Measurements from ENCODE around the gene MAF. TPM values are rescaled to one million over a fixed set of nuclear protein-coding genes. Genes with fewer than 3 reads are reported as not detected.

MAF gene
- total and polyA plus RNA-seq, 7 experiments from 2014 or later, result 0.06 to 54.6 (median 6.4) TPM

GRCh38 chr16:79609861-79610260 lies 9.3 kb upstream of the MAF start:
- CTCF ChIA-PET, result interaction anchor here (0.6 kb wide), 2 partner anchors 12 to 864 kb away, joined by 3 to 4 read pairs; no protein-coding TSS in a partner anchor
- Histone ChIP-seq H3K27ac (ENCODE audit: low read depth, low read length) (no peak overlapping the region), H3K27me3 (ENCODE audit: control insufficient read depth in 2 of 2, insufficient read depth in 2 of 2, low read length in 2 of 2) (no peaks in the 10 kb centered on the region), H3K4me1 (ENCODE audit: control insufficient read depth in 2 of 2, insufficient read depth in 2 of 2, low read length in 2 of 2) (no peaks in the 10 kb centered on the region), H3K36me3 (ENCODE audit: control insufficient read depth in 2 of 3, insufficient read depth in 3 of 3, low read length in 3 of 3) (no peaks in the 10 kb centered on the region), H3K4me3 (ENCODE audit: low read length) (no peak overlapping the region), H3K9me3 (ENCODE audit: control insufficient read depth in 2 of 3, low read length in 3 of 3) (no peaks in the 10 kb centered on the region)
- intact Hi-C loops (cut with micrococcal nuclease), result loop anchor here (10.0 kb wide), 3 partner anchors 705 to 1395 kb away; partner anchors contain the start of genes CDYL2 (in 2 of the 2), CENPN (in 1 of the 2) and CMC2 (in 1 of the 2)
- no peak overlapping the region for H3K4me3 Mint-ChIP-seq
- peak overlapping the region in 2 of 9 donors; percentile 15 to 37 for H3K27ac Mint-ChIP-seq
- H3K27me3 Mint-ChIP-seq, result peaks cover 15 to 41% (median 24%) of the 10 kb centered on the region in 5 donors
- no peak for ATAC-seq
- POLR2A ChIA-PET, result no interaction called here
- peaks cover 0 to 4% (median 0%) of the 10 kb centered on the region in 5 donors for H3K36me3 Mint-ChIP-seq
- peaks cover 0 to 43% (median 0%) of the 10 kb centered on the region in 7 donors for H3K4me1 Mint-ChIP-seq
- no peaks in the 10 kb centered on the region for H3K9me3 Mint-ChIP-seq
- DNase-seq, result no peak

GRCh38 chr16:79608976-79609375 lies 8.4 kb upstream of the MAF start:
- peaks cover 10 to 46% (median 25%) of the 10 kb centered on the region in 5 donors for H3K27me3 Mint-ChIP-seq
- H3K27ac ChIP-seq (ENCODE audit: low read depth, low read length), result no peak overlapping the region
- no peaks in the 10 kb centered on the region for H3K27me3 ChIP-seq (ENCODE audit: control insufficient read depth in 2 of 2, insufficient read depth in 2 of 2, low read length in 2 of 2)
- peaks cover 0 to 4% (median 0%) of the 10 kb centered on the region in 5 donors for H3K36me3 Mint-ChIP-seq
- no peaks in the 10 kb centered on the region for H3K9me3 ChIP-seq (ENCODE audit: control insufficient read depth in 2 of 3, low read length in 3 of 3)
- intact Hi-C loops (cut with micrococcal nuclease), result loop anchor here (10.0 kb wide), 3 partner anchors 704 to 1396 kb away; partner anchors contain the start of genes CDYL2 (in 2 of the 2), CENPN (in 1 of the 2) and CMC2 (in 1 of the 2)
- H3K9me3 Mint-ChIP-seq, result no peaks in the 10 kb centered on the region
- DNase-seq (no peak), ATAC-seq (no peak)
- H3K27ac Mint-ChIP-seq, result no peak overlapping the region
- ChIA-PET CTCF (no interaction called here), POLR2A (no interaction called here)
- peaks cover 0 to 40% (median 1%) of the 10 kb centered on the region in 7 donors for H3K4me1 Mint-ChIP-seq
- no peaks in the 10 kb centered on the region for H3K4me1 ChIP-seq (ENCODE audit: control insufficient read depth in 2 of 2, insufficient read depth in 2 of 2, low read length in 2 of 2)
- H3K4me3 ChIP-seq (ENCODE audit: low read length), result no peak overlapping the region
- H3K36me3 ChIP-seq (ENCODE audit: control insufficient read depth in 2 of 3, insufficient read depth in 3 of 3, low read length in 3 of 3), result no peaks in the 10 kb centered on the region
- no peak overlapping the region for H3K4me3 Mint-ChIP-seq

DNA sequence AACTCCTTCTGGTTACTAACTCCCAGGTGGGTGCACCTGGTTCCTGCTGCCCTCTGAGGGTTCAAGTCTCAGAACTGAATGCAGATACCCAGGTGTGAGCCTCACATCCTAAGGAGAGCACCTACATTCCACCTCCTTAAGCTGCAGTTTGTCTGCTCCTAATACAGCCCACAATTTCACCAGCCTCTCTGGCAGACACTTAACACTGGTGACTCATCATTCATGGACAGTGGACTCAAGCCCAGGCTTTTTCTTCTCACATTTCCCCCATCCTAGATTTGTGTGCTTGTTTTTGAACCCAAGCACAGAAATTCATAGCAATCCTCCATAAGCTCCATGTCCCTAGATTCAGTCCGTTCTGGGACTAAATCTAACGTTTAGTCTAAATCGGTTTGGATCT lies 7.0 kb upstream of the MAF start:
- CTCF ChIA-PET, result interaction anchor here (0.8 kb wide), 1 partner anchor 1049 kb away, joined by 3 read pairs; no protein-coding TSS in a partner anchor
- H3K4me3 Mint-ChIP-seq, result no peak overlapping the region
- POLR2A ChIA-PET, result interaction anchor here (0.5 kb wide), 1 partner anchor 30 kb away, joined by 3 read pairs; no protein-coding TSS in a partner anchor
- Histone ChIP-seq H3K36me3 (ENCODE audit: control insufficient read depth in 2 of 3, insufficient read depth in 3 of 3, low read length in 3 of 3) (no peaks in the 10 kb centered on the region), H3K27me3 (ENCODE audit: control insufficient read depth in 2 of 2, insufficient read depth in 2 of 2, low read length in 2 of 2) (no peaks in the 10 kb centered on the region), H3K27ac (ENCODE audit: low read depth, low read length) (no peak overlapping the region), H3K9me3 (ENCODE audit: control insufficient read depth in 2 of 3, low read length in 3 of 3) (no peaks in the 10 kb centered on the region), H3K4me1 (ENCODE audit: control insufficient read depth in 2 of 2, insufficient read depth in 2 of 2, low read length in 2 of 2) (no peaks in the 10 kb centered on the region), H3K4me3 (ENCODE audit: low read length) (no peak overlapping the region)
- no peak for DNase-seq
- intact Hi-C loops (cut with micrococcal nuclease), result loop anchor here (10.0 kb wide), 3 partner anchors 703 to 1397 kb away; partner anchors contain the start of genes CDYL2 (in 2 of the 2), CENPN (in 1 of the 2) and CMC2 (in 1 of the 2)
- peaks cover 0 to 42% (median 1%) of the 10 kb centered on the region in 7 donors for H3K4me1 Mint-ChIP-seq
- H3K36me3 Mint-ChIP-seq, result peaks cover 0 to 4% (median 0%) of the 10 kb centered on the region in 5 donors
- peaks cover 9 to 49% (median 26%) of the 10 kb centered on the region in 5 donors for H3K27me3 Mint-ChIP-seq
- no peak for ATAC-seq
- H3K9me3 Mint-ChIP-seq, result no peaks in the 10 kb centered on the region
- H3K27ac Mint-ChIP-seq, result no peak overlapping the region

DNA sequence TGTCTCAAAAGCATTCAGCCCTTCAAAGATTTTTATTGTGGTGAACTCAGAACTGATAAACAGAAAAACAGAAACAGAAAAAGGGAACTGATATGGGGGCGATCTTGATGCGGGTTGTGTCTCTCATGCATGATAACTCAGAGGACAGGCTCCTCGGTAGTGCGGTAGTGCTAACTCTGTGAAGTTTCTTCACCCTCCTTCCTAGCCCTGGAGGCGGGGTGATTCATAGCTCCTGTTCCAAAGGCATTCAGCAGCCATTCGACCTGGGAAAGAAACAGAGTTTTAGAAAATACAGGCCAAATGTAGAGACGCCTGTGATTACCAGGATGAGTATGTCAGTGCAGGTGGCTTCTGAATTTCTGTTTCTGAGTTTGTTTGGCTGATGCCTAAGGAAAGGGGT lies 5.5 kb upstream of the MAF start:
- Mint-ChIP-seq H3K4me1 (peaks cover 6 to 51% (median 12%) of the 10 kb centered on the region in 7 donors), H3K27ac (peak overlapping the region in 2 of 9 donors; percentile 41 to 72), H3K4me3 (peak overlapping the region in 2 of 10 donors; percentile 49 to 58), H3K27me3 (peaks cover 9 to 49% (median 27%) of the 10 kb centered on the region in 5 donors), H3K36me3 (peaks cover 0 to 4% (median 0%) of the 10 kb centered on the region in 5 donors), H3K9me3 (no peaks in the 10 kb centered on the region)
- Histone ChIP-seq H3K4me3 (ENCODE audit: low read length) (no peak overlapping the region), H3K4me1 (ENCODE audit: control insufficient read depth in 2 of 2, insufficient read depth in 2 of 2, low read length in 2 of 2) (peaks cover 4 to 7% of the 10 kb centered on the region in 2 donors), H3K27ac (ENCODE audit: low read depth, low read length) (no peak overlapping the region), H3K9me3 (ENCODE audit: control insufficient read depth in 2 of 3, low read length in 3 of 3) (no peaks in the 10 kb centered on the region), H3K36me3 (ENCODE audit: control insufficient read depth in 2 of 3, insufficient read depth in 3 of 3, low read length in 3 of 3) (no peaks in the 10 kb centered on the region), H3K27me3 (ENCODE audit: control insufficient read depth in 2 of 2, insufficient read depth in 2 of 2, low read length in 2 of 2) (no peaks in the 10 kb centered on the region)
- intact Hi-C loops (cut with micrococcal nuclease), result loop anchor here (10.0 kb wide), 3 partner anchors 701 to 1399 kb away; partner anchors contain the start of genes CDYL2 (in 2 of the 2), CENPN (in 1 of the 2) and CMC2 (in 1 of the 2)
- POLR2A ChIA-PET, result no interaction called here
- CTCF ChIA-PET, result interaction anchor here (0.9 kb wide), 1 partner anchor 15 kb away, joined by 4 read pairs; no protein-coding TSS in a partner anchor
- DNase-seq (peak in 1 of 9 donors; percentile 58), ATAC-seq (peak; percentile 43)

- ChIA-PET POLR2A (no interaction called here), CTCF (no interaction called here)
- Histone ChIP-seq H3K27me3 (ENCODE audit: control insufficient read depth in 2 of 2, insufficient read depth in 2 of 2, low read length in 2 of 2) (no peaks in the 10 kb centered on the region), H3K36me3 (ENCODE audit: control insufficient read depth in 2 of 3, insufficient read depth in 3 of 3, low read length in 3 of 3) (no peaks in the 10 kb centered on the region), H3K4me3 (ENCODE audit: low read length) (no peak overlapping the region), H3K9me3 (ENCODE audit: control insufficient read depth in 2 of 3, low read length in 3 of 3) (no peaks in the 10 kb centered on the region), H3K4me1 (ENCODE audit: control insufficient read depth in 2 of 2, insufficient read depth in 2 of 2, low read length in 2 of 2) (peaks cover 4 to 7% of the 10 kb centered on the region in 2 donors), H3K27ac (ENCODE audit: low read depth, low read length) (no peak overlapping the region)
- H3K4me3 Mint-ChIP-seq, result peak overlapping the region in 3 of 10 donors; percentile 64 to 93 (median 91)
- no peak for ATAC-seq
- peaks cover 6 to 51% (median 23%) of the 10 kb centered on the region in 7 donors for H3K4me1 Mint-ChIP-seq
- DNase-seq, result no peak
- H3K27ac Mint-ChIP-seq, result peak overlapping the region in 1 of 9 donors; percentile 98
- peaks cover 10 to 28% (median 21%) of the 10 kb centered on the region in 5 donors for H3K27me3 Mint-ChIP-seq
- intact Hi-C loops (cut with micrococcal nuclease), result loop anchor here (2.0 to 10.0 kb wide), 13 partner anchors 16 to 1402 kb away; partner anchors contain the start of genes CDYL2 (in 2 of the 2), CENPN (in 1 of the 2), CMC2 (in 1 of the 2) and DYNLRB2 (in 1 of the 2)
- H3K9me3 Mint-ChIP-seq, result peaks cover 0 to 3% (median 0%) of the 10 kb centered on the region in 11 donors
- peaks cover 0 to 14% (median 0%) of the 10 kb centered on the region in 5 donors for H3K36me3 Mint-ChIP-seq
These were observed 2.5 kb upstream of the MAF start for GRCh38 chr16:79603055-79603454.

- H3K27ac ChIP-seq (ENCODE audit: low read depth, low read length), result no peak overlapping the region
- Mint-ChIP-seq H3K36me3 (peaks cover 0 to 16% (median 0%) of the 10 kb centered on the region in 5 donors), H3K27me3 (peaks cover 14 to 25% (median 20%) of the 10 kb centered on the region in 5 donors), H3K27ac (peak overlapping the region in 5 of 9 donors; percentile 26 to 98 (median 80)), H3K4me3 (peak overlapping the region in 8 of 10 donors; percentile 64 to 98 (median 94)), H3K9me3 (peaks cover 0 to 3% (median 0%) of the 10 kb centered on the region in 11 donors), H3K4me1 (peaks cover 6 to 49% (median 27%) of the 10 kb centered on the region in 7 donors)
- H3K36me3 ChIP-seq (ENCODE audit: control insufficient read depth in 2 of 3, insufficient read depth in 3 of 3, low read length in 3 of 3), result no peaks in the 10 kb centered on the region
- no peaks in the 10 kb centered on the region for H3K9me3 ChIP-seq (ENCODE audit: control insufficient read depth in 2 of 3, low read length in 3 of 3)
- intact Hi-C loops (cut with micrococcal nuclease), result loop anchor here (1.0 to 10.0 kb wide), 19 partner anchors 16 to 1480 kb away; partner anchors contain the start of genes CDYL2 (in 2 of the 2), CENPN (in 1 of the 2), CMC2 (in 1 of the 2) and DYNLRB2 (in 1 of the 2)
- H3K4me1 ChIP-seq (ENCODE audit: control insufficient read depth in 2 of 2, insufficient read depth in 2 of 2, low read length in 2 of 2), result peaks cover 4 to 7% of the 10 kb centered on the region in 2 donors
- no peaks in the 10 kb centered on the region for H3K27me3 ChIP-seq (ENCODE audit: control insufficient read depth in 2 of 2, insufficient read depth in 2 of 2, low read length in 2 of 2)
- H3K4me3 ChIP-seq (ENCODE audit: low read length), result no peak overlapping the region
- POLR2A ChIA-PET, result interaction anchor here (0.6 kb wide), 1 partner anchor 38 kb away, joined by 6 read pairs; no protein-coding TSS in a partner anchor
- CTCF ChIA-PET, result interaction anchor here (0.6 to 1.3 kb wide), 9 partner anchors 11 to 1211 kb away, joined by 3 to 8 read pairs (median 3); no protein-coding TSS in a partner anchor
- ATAC-seq, result no peak
- no peak for DNase-seq
These were observed 2.1 kb upstream of the MAF start for GRCh38 chr16:79602628-79603014.
